Psoas muscle (tissue), 8 donors: ENCODE results near the gene THTPA. TPM values are rescaled to one million over a fixed set of nuclear protein-coding genes. Genes with fewer than 3 reads are reported as not detected.
"Not testable (repeated sequence)": the region's sequence is repeated elsewhere in the genome, so short reads cannot be mapped to it uniquely, and the experiment has no call there.

Experiments
- ATAC-seq, 4 donors: fragments of 200-7000 bp; cut with Tn5 transposase; one replicate each; pipeline ENCODE4 v1.9.1; 2020; ENCODE audit warnings: moderate library complexity in 3 of 4, mild to moderate bottlenecking in 2 of 4
- DNase-seq, 2 donors: peaks; one replicate each; pipeline ENCODE4 v3.0.0-alpha.2; 2020
- H3K27ac ChIP-seq: fragments of 200-600 bp; one replicate; pipeline ENCODE4 v1.8.0; 2022
- H3K27me3 ChIP-seq, 3 donors: fragments of 200-600 bp in 1 of 3; one replicate each; pipeline versions ENCODE4 v1.6.1 to v1.8.0; 2013 to 2022; ENCODE audit warnings: low read length in 2 of 3, mild to moderate bottlenecking in 2 of 3, moderate library complexity in 1 of 3; ENCODE audit not compliant: insufficient read depth in 3 of 3
- H3K36me3 ChIP-seq, 2 donors: fragments of 200-600 bp in 1 of 2; one replicate each; pipeline versions ENCODE4 v1.6.1 to v1.8.0; 2013 to 2022; ENCODE audit warnings: low read depth in 1 of 2, mild to moderate bottlenecking in 1 of 2, moderate library complexity in 1 of 2; ENCODE audit not compliant: insufficient read depth in 1 of 2
- H3K4me1 ChIP-seq: fragments of 200-600 bp; one replicate; pipeline ENCODE4 v1.8.0; 2022
- H3K4me3 ChIP-seq: fragments of 200-600 bp; one replicate; pipeline ENCODE4 v1.8.0; 2022; ENCODE audit warnings: mild to moderate bottlenecking
- H3K9me3 ChIP-seq: fragments of 200-600 bp; one replicate; pipeline ENCODE4 v1.8.0; 2022
- CTCF ChIP-seq: fragments of 200-600 bp; IDR thresholded peaks from one replicate; pipeline ENCODE4 v1.8.0; 2022; ENCODE audit warnings: antibody characterized with exemption
- whole genome bisulfite sequencing, 3 donors: extraction: QIAGEN DNeasy Blood & Tissue Kit; methylation state at CpG; one replicate each; pipeline versions ENCODE4 v1.1.6 to v1.1.7; 2013; 5-methylcytosine and 5-hydroxymethylcytosine counted together
- intact Hi-C, 2 donors: fragments of 100-400 bp; cut with DNase I; formaldehyde crosslinking; loops; one replicate each; pipeline versions ENCODE4 v1.11.0 to v1.14.2; 2022
- polyA plus RNA-seq, 3 donors: library from polyadenylated mRNA; stranded (reverse); fragments of 200-250 nt; gene quantifications; one replicate each; pipeline ENCODE4 v1.2.3, GENCODE V29; 2013
- total RNA-seq, 4 donors: library from RNA; stranded (reverse); fragmentation: NEBNext Ultra II Directional in 2 of 4; extraction: Animal tissue kit (Norgen Biotek cat#: 25700) in 2 of 4; gene quantifications; one replicate each; pipeline versions ENCODE4 v1.2.1 to v1.2.4, GENCODE V29; 2021 to 2023
- donor health status: healthy with polysubstance abuse.
- donor health status: DM: no; HTN: no; CAD: no; lungs with moderate emphysema.
- donor health status: Bipolar disorder and iron deficiency.
- donor health status: healthy.
- donor health status: DM: yes; HTN: yes; CAD: no.
- donor health status: DM: no; HTN: no; CAD: no.
- donor health status: DM: no; HTN: no; CAD: no.
- donor health status: DM: yes; HTN: yes; CAD: no.

THTPA gene
- total and polyA plus RNA-seq, 7 donors: 18.5 to 53.5 (median 26.0) TPM

GRCh38 chr14:23590198-23590597 lies 34.1 kb downstream of the THTPA start:
- H3K36me3 ChIP-seq: no peaks in the 10 kb centered on the region
- ATAC-seq (no peak), DNase-seq (no peak)
- no peaks in the 10 kb centered on the region for H3K4me1 ChIP-seq
- H3K4me3 ChIP-seq: no peak overlapping the region
- H3K9me3 ChIP-seq: no peaks in the 10 kb centered on the region
- WGBS, 3 donors: 83 to 86% (median 86%) methylated on average over 4 of the region's 4 CpGs
- no peak for TF ChIP-seq CTCF
- no peak overlapping the region for H3K27ac ChIP-seq
- intact Hi-C loops: loop anchor here in 1 of 2 donors (5.0 kb wide), 1 partner anchor 337 kb away; no protein-coding TSS in a partner anchor
- peaks cover 0 to 9% (median 0%) of the 10 kb centered on the region in 3 donors for H3K27me3 ChIP-seq

GRCh38 chr14:23594191-23594590 lies 38.1 kb downstream of the THTPA start:
- H3K27me3 ChIP-seq, DNase-seq, H3K36me3 ChIP-seq, ATAC-seq, H3K4me3 ChIP-seq, H3K4me1 ChIP-seq, H3K27ac ChIP-seq, H3K9me3 ChIP-seq: not testable (repeated sequence)
- intact Hi-C loops: loop anchor here in 1 of 2 donors (5.0 kb wide), 1 partner anchor 333 kb away; no protein-coding TSS in a partner anchor
- WGBS, 3 donors: 72 to 84% (median 73%) methylated on average over 3 of the region's 3 CpGs

- no peak for TF ChIP-seq CTCF
- WGBS, 3 donors: 35 to 88% (median 86%) methylated on average over 2 of the region's 2 CpGs
- H3K36me3 ChIP-seq: no peaks in the 10 kb centered on the region
Measured at GRCh38 chr14:23600322-23600707, 44.2 kb downstream of the THTPA start.

GRCh38 chr14:23600806-23601205 lies 44.7 kb downstream of the THTPA start:
- Histone ChIP-seq H3K4me1 (no peaks in the 10 kb centered on the region), H3K4me3 (no peak overlapping the region), H3K9me3 (no peaks in the 10 kb centered on the region), H3K27ac (no peak overlapping the region), H3K27me3 (peaks cover 0 to 7% (median 0%) of the 10 kb centered on the region in 3 donors), H3K36me3 (no peaks in the 10 kb centered on the region)
- WGBS, 3 donors: 96 to 100% (median 100%) methylated on average over 1 of the region's 1 CpG
- ATAC-seq (no peak), DNase-seq (no peak)
- no peak for TF ChIP-seq CTCF
- intact Hi-C loops: no loop called here

More at GRCh38 chr14:23600322-23600707, 44.2 kb downstream of the THTPA start:
- Histone ChIP-seq H3K4me3 (no peak overlapping the region), H3K27me3 (peaks cover 0 to 7% (median 0%) of the 10 kb centered on the region in 3 donors), H3K27ac (no peak overlapping the region), H3K9me3 (no peaks in the 10 kb centered on the region), H3K4me1 (no peaks in the 10 kb centered on the region)
- ATAC-seq (no peak), DNase-seq (no peak)
- intact Hi-C loops: no loop called here

GRCh38 chr14:23601424-23601823 lies 45.4 kb downstream of the THTPA start:
- no peaks in the 10 kb centered on the region for H3K9me3 ChIP-seq
- DNase-seq (no peak), ATAC-seq (no peak)
- no peak overlapping the region for H3K27ac ChIP-seq
- no peaks in the 10 kb centered on the region for H3K4me1 ChIP-seq
- no peaks in the 10 kb centered on the region for H3K36me3 ChIP-seq
- H3K4me3 ChIP-seq: no peak overlapping the region
- H3K27me3 ChIP-seq: peaks cover 0 to 7% (median 0%) of the 10 kb centered on the region in 3 donors
- TF ChIP-seq CTCF: no peak
- intact Hi-C loops: no loop called here
